ENCODE results near the gene DSCAML1.
A peak's percentile ranks its signal among the peaks of the same experiment; 100 is the strongest.

The DSCAML1 gene

DNA sequence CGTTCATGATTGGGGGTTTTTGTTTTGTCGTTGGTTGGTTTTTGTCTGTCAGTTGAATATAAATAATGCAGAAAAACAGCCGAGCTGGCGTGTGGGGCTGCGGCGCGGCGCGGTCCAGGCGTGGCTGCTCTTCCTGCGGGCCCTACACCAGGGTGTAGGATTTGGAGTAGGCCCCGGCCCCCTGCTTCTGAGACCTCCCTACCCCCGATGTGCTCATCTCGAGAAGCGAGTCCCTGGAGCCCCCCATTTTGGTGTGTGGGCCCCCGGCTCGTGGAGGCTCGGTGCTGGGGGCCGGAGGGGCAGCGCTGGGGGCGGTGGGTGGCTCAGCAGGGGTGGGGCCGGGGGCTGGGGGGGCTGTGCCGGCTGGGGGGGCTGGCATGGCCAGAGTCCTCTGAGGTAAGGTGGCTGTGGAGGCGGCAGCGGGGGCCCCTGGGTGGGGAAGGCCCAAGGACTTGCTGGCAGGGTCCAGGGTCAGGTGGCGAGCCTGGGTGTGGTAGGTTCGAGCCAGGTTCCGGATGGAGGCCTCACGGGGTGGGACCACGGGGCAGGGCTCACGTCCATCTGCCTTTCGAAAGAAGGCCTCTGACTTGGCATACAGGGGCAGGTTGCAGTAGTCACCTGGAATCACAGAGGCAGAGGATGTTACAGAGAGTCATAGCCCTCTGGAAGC lies 368.7 kb downstream of the DSCAML1 start:
- no peak for DNase-seq (ENCODE audit: low read depth)
- TF ChIP-seq, protein P1, sequence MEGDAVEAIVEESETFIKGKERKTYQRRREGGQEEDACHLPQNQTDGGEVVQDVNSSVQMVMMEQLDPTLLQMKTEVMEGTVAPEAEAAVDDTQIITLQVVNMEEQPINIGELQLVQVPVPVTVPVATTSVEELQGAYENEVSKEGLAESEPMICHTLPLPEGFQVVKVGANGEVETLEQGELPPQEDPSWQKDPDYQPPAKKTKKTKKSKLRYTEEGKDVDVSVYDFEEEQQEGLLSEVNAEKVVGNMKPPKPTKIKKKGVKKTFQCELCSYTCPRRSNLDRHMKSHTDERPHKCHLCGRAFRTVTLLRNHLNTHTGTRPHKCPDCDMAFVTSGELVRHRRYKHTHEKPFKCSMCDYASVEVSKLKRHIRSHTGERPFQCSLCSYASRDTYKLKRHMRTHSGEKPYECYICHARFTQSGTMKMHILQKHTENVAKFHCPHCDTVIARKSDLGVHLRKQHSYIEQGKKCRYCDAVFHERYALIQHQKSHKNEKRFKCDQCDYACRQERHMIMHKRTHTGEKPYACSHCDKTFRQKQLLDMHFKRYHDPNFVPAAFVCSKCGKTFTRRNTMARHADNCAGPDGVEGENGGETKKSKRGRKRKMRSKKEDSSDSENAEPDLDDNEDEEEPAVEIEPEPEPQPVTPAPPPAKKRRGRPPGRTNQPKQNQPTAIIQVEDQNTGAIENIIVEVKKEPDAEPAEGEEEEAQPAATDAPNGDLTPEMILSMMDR (IDR thresholded peaks at IDR 0.05; ENCODE audit: control insufficient read depth, insufficient read depth, low read depth, low read length, missing control alignments): no peak
- H3K4me3 ChIP-seq (ENCODE audit: control insufficient read depth, low read depth, low read length): no peak overlapping the region

DNA sequence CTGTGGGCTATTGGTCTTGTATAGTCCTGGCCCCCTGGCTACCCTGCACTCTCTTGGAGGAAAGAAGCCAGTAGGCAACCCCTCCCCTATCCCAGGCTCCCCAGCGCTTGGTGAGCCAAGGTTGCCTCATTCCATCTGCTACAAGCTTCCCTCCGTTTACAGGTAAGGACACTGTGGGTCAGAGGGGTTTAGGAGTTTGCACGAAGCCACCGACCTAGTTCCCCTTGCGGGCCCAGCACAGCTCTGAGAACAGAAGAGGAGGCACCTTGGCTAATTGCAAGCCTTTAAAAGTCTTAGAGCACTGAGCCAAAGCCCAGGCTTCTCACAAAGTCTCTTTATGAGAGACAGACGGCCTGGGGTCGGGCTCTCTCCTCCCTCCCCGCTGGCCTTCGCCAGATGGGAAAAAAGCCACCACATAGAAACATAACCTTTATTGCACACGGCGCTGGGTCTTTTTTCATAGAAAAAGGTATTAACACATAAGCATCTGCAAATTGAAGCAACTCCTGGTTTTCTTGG lies 369.6 kb downstream of the DSCAML1 start:
- TF ChIP-seq, protein P1 (IDR thresholded peaks at IDR 0.05; ENCODE audit: control insufficient read depth, insufficient read depth, low read depth, low read length, missing control alignments): no peak
- DNase-seq (ENCODE audit: low read depth): no peak
- H3K4me3 ChIP-seq (ENCODE audit: control insufficient read depth, low read depth, low read length): no peak overlapping the region

DNA sequence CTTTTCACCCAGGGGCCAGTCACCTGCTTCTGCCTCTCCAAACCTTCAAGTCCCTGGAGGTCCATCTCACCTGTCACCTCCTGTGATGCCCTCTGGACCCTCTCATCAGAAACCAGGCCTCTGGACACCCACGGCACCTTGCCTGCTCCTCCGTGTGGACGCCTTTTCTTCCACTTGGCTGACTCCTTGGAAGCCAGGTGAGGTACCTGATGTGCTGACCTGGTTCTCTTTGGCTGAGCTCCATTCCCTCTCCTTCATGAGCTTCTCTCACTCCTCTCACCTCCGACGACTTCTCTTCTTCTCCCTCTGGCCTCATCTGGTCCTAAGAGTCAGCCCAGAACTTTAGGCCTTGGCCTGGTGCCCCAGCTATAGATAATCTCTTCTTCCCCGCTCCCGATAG lies 370.1 kb downstream of the DSCAML1 start:
- TF ChIP-seq, protein P1 (IDR thresholded peaks at IDR 0.05; ENCODE audit: control insufficient read depth, insufficient read depth, low read depth, low read length, missing control alignments): no peak
- DNase-seq (ENCODE audit: low read depth): no peak
- no peak overlapping the region for H3K4me3 ChIP-seq (ENCODE audit: control insufficient read depth, low read depth, low read length)

DNA sequence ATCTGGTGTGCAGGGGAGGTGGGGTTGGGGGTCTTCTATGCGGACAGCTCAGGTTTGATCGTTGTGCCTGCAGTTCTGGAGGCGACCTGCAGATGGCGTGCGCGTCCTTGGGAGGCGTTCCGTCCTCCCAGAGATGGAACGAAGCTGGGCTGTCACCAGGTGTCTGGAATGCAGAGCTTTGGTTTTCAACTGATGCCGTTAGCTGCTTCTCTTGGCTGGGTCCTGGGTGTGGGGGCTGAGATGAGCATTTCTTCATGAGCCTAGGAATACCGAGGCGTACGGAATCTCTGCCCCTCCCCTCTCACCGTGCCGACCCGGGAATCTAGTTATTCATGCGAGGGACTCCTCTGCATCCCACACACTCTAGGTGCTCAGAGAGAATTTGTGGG lies 370.7 kb downstream of the DSCAML1 start:
- TF ChIP-seq, protein P1 (IDR thresholded peaks at IDR 0.05; ENCODE audit: control insufficient read depth, insufficient read depth, low read depth, low read length, missing control alignments): peak; percentile 99
- no peak overlapping the region for H3K4me3 ChIP-seq (ENCODE audit: control insufficient read depth, low read depth, low read length)
- no peak for DNase-seq (ENCODE audit: low read depth)

DNA sequence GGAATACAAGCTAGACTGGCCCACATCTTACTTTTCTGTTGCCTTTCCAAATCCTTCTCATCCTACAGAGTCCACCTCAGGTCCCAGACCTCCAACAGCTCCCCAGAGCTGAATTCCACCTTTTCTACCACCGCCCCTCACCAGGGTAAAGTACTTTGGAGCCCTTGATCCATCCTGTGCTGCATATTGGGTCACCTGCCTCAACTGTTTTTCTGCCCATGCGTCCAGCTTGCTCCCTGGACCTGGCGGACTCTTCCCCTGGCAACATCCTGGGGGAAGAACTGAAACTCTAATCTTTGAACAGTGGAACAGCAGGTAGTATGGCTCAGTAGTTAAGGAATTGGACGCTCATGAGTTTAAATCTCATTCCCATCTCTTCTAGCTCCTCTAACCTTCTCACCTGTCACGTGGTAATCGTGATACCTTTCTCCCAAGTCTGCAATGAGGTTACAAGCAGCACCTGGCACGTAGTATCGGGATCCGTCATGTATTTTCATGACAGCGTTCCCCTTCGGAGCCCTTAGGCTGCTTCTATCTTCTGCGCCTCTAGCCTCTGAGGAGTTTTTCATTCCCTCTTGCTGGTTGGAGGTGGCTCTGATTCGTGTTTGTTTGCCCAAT lies 371.2 kb downstream of the DSCAML1 start:
- no peak overlapping the region for H3K4me3 ChIP-seq (ENCODE audit: control insufficient read depth, low read depth, low read length)
- no peak for DNase-seq (ENCODE audit: low read depth)
- TF ChIP-seq, protein P1 (IDR thresholded peaks at IDR 0.05; ENCODE audit: control insufficient read depth, insufficient read depth, low read depth, low read length, missing control alignments): no peak

DNA sequence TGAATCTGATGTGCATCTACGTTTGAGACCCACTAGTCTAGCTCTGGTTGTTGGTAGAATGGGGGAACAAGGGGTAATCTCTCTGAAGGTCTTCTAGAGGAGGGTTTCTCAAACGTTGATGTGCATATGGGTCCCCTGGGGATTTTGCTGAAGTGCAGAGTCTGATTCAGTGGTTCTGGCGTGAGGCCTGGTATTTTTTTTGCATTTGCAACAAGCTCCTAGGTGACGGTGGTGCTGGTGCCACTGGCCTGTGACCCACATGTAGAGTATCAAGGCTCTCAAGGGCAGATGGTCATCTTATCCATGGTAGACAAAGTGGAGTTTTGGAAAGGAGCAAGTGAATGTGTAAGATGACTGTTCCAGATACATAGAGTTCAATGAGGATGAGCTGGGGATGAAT lies 372.2 kb downstream of the DSCAML1 start:
- H3K4me3 ChIP-seq (ENCODE audit: control insufficient read depth, low read depth, low read length): no peak overlapping the region
- TF ChIP-seq, protein P1 (IDR thresholded peaks at IDR 0.05; ENCODE audit: control insufficient read depth, insufficient read depth, low read depth, low read length, missing control alignments): no peak
- DNase-seq (ENCODE audit: low read depth): peak; percentile 4

Measured in AG09309 (cell line).